Stimulated activated naive CD8-positive, alpha-beta T cell treated with anti-CD3 and anti-CD28 coated beads, Interleukin-15, Interleukin-2, amounts not matched to agents 100 ng/mL and 50 ng/mL, for 24 hours (primary cell): ENCODE results near the gene RGS8.

ENCODE experiments used
- H3K27ac Mint-ChIP-seq: one replicate; pipeline ENCODE4 v1.8.0; 2021; ENCODE audit warnings: mild to moderate bottlenecking, mixed read lengths
- H3K27me3 Mint-ChIP-seq: one replicate; pipeline ENCODE4 v1.8.0; 2021; ENCODE audit warnings: mixed read lengths
- H3K36me3 Mint-ChIP-seq: one replicate; pipeline ENCODE4 v1.8.0; 2021; ENCODE audit warnings: low read depth, mixed read lengths
- H3K4me1 Mint-ChIP-seq: one replicate; pipeline ENCODE4 v1.8.0; 2021; ENCODE audit warnings: low read depth, mixed read lengths
- H3K4me3 Mint-ChIP-seq: one replicate; pipeline ENCODE4 v1.8.0; 2021; ENCODE audit warnings: mild to moderate bottlenecking, mixed read lengths
- H3K9me3 Mint-ChIP-seq: one replicate; pipeline ENCODE4 v1.8.0; 2021; ENCODE audit warnings: mixed read lengths

The RGS8 gene

DNA sequence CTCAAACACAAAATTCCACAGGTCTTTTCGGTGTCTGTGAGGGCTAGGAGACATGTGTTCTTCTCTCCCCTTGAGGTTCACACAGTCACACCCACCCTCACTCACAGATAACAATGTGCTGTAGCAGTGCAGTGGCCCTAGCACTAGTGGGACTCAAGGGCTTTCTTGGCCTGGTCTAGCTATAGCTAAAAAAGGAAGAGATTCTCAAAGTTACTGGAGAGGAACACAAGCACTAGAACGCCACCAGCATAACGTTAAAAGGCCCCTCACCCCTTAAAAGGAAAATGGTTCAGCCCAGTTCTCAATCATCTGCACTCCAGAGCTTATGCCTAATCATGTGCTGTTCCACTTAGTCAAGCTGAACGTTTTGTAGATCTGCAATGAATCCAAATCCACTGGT, 39.5 kb downstream of the RGS8 start:
- no peak overlapping the region for H3K4me3 Mint-ChIP-seq
- H3K36me3 Mint-ChIP-seq, result no peaks in the 10 kb centered on the region
- no peak overlapping the region for H3K27ac Mint-ChIP-seq
- H3K9me3 Mint-ChIP-seq, result no peaks in the 10 kb centered on the region
- H3K27me3 Mint-ChIP-seq, result peaks cover 3% of the 10 kb centered on the region
- no peaks in the 10 kb centered on the region for H3K4me1 Mint-ChIP-seq

DNA sequence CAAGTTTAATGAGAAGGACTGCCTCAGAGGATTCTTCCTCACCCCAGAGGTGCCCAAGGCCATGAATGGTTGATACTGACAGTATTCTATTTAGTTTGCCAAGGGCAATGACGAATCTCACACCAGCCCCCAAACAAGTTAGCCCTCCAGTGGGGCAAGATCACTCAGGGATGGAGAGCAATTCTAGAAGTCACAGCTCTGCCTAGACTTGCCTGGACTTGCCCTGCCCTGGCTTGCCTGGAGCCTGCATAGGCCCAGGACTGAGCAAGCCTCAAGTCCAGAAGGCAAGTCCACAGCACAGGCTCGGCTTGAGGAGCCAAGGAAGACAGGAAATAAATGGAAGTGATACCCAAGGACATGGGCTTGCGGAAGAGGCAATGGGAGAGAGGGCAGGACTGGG, 40.7 kb downstream of the RGS8 start:
- Mint-ChIP-seq H3K27ac (no peak overlapping the region), H3K9me3 (no peaks in the 10 kb centered on the region)

DNA sequence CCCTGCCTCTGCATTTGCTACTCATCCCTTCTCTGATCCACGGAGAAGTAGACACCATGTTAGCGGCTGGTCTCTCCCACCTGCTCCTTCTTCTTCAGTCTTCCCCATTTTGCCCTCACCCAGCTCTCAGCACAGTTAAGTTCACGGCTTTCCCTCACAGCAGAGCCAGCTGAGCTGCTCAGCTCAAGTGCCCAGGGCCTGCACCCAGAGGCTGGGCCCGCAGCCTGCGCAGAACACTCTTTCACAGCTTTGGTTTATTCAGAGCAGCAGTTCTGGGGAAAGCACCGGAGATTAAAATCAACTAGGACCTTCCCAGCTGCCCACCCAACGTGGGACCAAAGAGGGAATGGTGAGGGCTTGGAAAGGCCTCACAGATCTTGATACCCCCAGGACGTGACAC, 41.9 kb downstream of the RGS8 start:
- Mint-ChIP-seq H3K36me3 (no peaks in the 10 kb centered on the region), H3K4me1 (no peaks in the 10 kb centered on the region), H3K9me3 (no peaks in the 10 kb centered on the region), H3K27ac (no peak overlapping the region), H3K4me3 (no peak overlapping the region), H3K27me3 (peaks cover 9% of the 10 kb centered on the region)

More for the DNA sequence above, 40.7 kb downstream of the RGS8 start:
- H3K27me3 Mint-ChIP-seq, result peaks cover 3% of the 10 kb centered on the region
- no peak overlapping the region for H3K4me3 Mint-ChIP-seq
- no peaks in the 10 kb centered on the region for H3K4me1 Mint-ChIP-seq
- no peaks in the 10 kb centered on the region for H3K36me3 Mint-ChIP-seq

DNA sequence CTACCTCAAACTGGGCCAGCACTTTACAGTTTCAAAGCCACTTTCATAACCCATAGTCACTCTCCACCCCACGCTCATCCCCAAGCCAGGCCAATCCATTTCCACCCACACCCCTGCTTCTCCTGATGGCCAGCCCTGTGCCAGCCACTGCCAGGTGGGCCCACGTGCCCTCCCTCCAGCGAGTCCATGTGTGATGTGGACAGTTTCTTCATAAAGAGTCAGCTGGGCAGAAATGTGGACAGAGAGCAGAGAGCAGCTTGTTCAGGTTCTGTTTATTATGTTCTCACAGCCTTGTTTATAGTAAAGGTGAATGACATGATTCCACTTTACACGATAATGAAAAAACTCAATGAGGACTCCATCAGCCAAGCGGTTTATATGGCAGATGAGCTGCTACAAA, 42.8 kb downstream of the RGS8 start:
- Mint-ChIP-seq H3K36me3 (no peaks in the 10 kb centered on the region), H3K4me3 (no peak overlapping the region), H3K27ac (no peak overlapping the region), H3K27me3 (peaks cover 13% of the 10 kb centered on the region), H3K4me1 (no peaks in the 10 kb centered on the region), H3K9me3 (no peaks in the 10 kb centered on the region)

DNA sequence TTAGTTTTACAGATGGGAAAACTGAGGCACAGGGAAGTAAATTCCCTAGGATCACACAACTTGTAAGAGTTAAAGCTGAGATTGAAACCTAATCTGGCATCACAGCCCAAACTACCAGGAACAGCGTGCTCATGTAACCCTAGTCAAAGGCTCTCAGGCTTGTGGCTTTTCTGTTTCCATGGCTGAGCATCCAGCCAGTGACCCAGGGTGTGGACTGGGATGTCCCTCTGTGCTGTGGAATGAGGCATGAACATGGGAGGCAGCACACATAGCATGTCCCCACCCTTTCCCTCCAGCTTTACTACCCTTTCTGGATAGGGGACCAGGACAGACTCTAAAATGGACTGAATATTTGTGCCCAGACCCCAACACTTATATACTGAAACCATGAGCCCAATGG, 45.1 kb downstream of the RGS8 start:
- no peaks in the 10 kb centered on the region for H3K4me1 Mint-ChIP-seq
- H3K27me3 Mint-ChIP-seq, result peaks cover 21% of the 10 kb centered on the region
- H3K9me3 Mint-ChIP-seq, result no peaks in the 10 kb centered on the region

DNA sequence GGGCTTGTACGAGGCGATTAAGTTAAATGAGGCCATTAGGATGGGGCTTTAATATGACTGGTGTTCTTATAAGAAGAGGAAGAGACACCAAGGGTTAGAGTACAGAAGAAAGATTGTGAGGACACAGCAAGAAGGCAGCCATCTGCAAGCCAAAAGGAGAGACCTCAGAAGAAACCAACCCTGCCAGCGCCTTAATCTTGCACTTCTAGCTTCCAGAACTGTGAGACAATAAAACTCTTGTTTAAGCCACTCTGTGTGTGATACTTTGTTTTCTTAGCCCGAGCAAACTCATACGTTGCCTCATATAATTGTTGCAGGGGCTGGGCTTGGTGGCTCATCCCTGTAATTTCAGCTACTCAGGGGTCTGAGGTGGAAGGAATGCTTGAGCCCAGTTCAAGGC, 46.6 kb downstream of the RGS8 start:
- Mint-ChIP-seq H3K27me3 (peaks cover 26% of the 10 kb centered on the region), H3K4me1 (no peaks in the 10 kb centered on the region), H3K27ac (no peak overlapping the region), H3K36me3 (no peaks in the 10 kb centered on the region), H3K9me3 (no peaks in the 10 kb centered on the region), H3K4me3 (no peak overlapping the region)

More for the DNA sequence above, 45.1 kb downstream of the RGS8 start:
- Mint-ChIP-seq H3K36me3 (no peaks in the 10 kb centered on the region), H3K4me3 (no peak overlapping the region), H3K27ac (no peak overlapping the region)

DNA sequence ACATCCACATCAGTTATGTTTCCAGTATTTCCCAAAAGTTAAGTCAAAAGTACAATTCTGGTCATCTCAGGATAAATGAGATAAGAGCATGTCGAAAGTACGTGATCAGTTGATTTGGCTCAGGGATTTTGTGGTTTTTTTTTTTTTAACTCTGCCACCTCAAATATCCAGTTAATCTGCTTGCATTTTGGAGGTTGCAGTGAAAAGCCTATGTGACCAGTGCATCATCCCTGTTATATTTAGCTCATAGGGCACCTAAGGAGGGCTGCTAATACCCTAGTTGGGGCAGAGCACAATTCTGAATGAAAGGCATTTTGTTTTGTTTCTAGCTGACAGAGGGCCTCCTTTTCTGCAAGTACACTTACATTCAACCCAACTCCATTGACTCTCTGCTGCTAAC, 48.5 kb downstream of the RGS8 start:
- peaks cover 32% of the 10 kb centered on the region for H3K27me3 Mint-ChIP-seq
- no peak overlapping the region for H3K4me3 Mint-ChIP-seq
- no peaks in the 10 kb centered on the region for H3K36me3 Mint-ChIP-seq
- no peaks in the 10 kb centered on the region for H3K9me3 Mint-ChIP-seq
- no peak overlapping the region for H3K27ac Mint-ChIP-seq
- peaks cover 14% of the 10 kb centered on the region for H3K4me1 Mint-ChIP-seq
